Astrocyte of the cerebellum (primary cell): ENCODE measurements around the gene SLC24A4.

ENCODE experiments used
- DNase-seq: peaks from one replicate; pipeline ENCODE4 v3.0.0-alpha.2; 2011; ENCODE audit warnings: low read depth
- H3K4me3 ChIP-seq: 2 replicates; pipeline ENCODE4 v1.5.1; 2011; ENCODE audit warnings: mild to moderate bottlenecking, low read depth, low read length, moderate library complexity
- CTCF ChIP-seq: IDR thresholded peaks from 2 replicates; pipeline ENCODE4 v1.5.1; 2012; ENCODE audit warnings: low read length, low read depth, moderate library complexity, mild to moderate bottlenecking; ENCODE audit errors: missing control alignments
- in situ Hi-C: cut with HindIII; loops from 2 replicates; pipeline ENCODE4 v1.10.0; 2017; ENCODE audit warnings: low sequenced_read_pairs

SLC24A4 gene

GRCh38 chr14:92297818-92298595 lies 25.0 kb upstream of the SLC24A4 start:
- H3K4me3 ChIP-seq, result no peak overlapping the region
- DNase-seq, result no peak
- TF ChIP-seq CTCF, result no peak
- in situ Hi-C loops, result loop anchor here (5.0 kb wide), 1 partner anchor 81 kb away; no protein-coding TSS in a partner anchor

DNA sequence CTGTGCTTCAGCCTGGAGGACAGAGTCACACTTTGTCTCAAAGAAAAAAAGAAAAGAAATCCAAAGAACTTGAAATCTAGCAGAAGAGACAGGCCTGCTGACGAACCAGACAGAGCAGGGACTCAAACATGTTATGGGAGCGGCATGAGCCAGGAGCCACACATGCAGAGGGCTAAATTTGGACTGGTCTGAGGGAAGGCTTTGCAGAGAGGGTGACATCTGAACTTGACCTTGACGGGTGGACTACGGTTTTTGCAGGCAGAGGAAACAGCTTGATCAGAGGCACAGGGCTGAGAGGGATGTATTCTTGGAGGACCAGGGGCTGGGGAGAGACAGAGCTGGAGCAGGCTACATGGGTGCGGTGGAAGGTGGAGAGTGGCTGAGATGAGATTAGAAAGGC lies 20.5 kb upstream of the SLC24A4 start:
- TF ChIP-seq CTCF, result no peak
- no peak overlapping the region for H3K4me3 ChIP-seq
- in situ Hi-C loops, result no loop called here
- DNase-seq, result no peak

- no peak for TF ChIP-seq CTCF
- no peak for DNase-seq
- in situ Hi-C loops, result loop anchor here (5.0 kb wide), 1 partner anchor 49 kb away; no protein-coding TSS in a partner anchor
- no peak overlapping the region for H3K4me3 ChIP-seq
These were observed 14.2 kb upstream of the SLC24A4 start for GRCh38 chr14:92308716-92309115.

GRCh38 chr14:92309968-92310530 lies 12.9 kb upstream of the SLC24A4 start:
- TF ChIP-seq CTCF, result no peak
- H3K4me3 ChIP-seq, result no peak overlapping the region
- in situ Hi-C loops, result loop anchor here (5.0 kb wide), 1 partner anchor 47 kb away; no protein-coding TSS in a partner anchor
- DNase-seq, result no peak

- no peak for DNase-seq
- H3K4me3 ChIP-seq, result no peak overlapping the region
- TF ChIP-seq CTCF, result no peak
- in situ Hi-C loops, result no loop called here
These were observed 12.1 kb upstream of the SLC24A4 start for GRCh38 chr14:92310776-92311375.

DNA sequence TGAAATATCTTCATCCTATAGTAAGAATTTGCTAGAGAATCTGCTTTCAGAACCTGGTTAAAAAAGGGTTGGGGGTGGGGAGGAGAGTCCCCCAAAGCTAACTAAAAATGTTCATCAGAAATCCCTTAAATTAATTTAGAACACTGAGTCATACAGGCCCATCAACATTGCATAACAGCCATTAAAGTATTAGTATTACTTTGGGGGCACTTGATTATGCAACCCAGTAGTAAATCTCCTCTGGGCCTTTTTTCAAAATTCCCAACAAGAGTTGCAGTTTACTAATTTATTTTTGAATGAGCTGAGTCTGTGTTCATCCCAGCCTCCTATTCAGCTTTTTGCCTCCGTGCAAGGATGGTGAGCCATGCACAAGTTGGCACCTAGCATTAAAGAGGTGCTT lies 8.8 kb upstream of the SLC24A4 start:
- no peak for TF ChIP-seq CTCF
- no peak for DNase-seq
- H3K4me3 ChIP-seq, result no peak overlapping the region
- in situ Hi-C loops, result no loop called here
